Chondrocyte (in vitro differentiated cells): Measurements from ENCODE around the gene ATP13A3. TPM values are rescaled to one million over a fixed set of nuclear protein-coding genes. Genes with fewer than 3 reads are reported as not detected.

Experiments
- DNase-seq: peaks from one replicate; pipeline ENCODE4 v3.0.0; 2021; ENCODE audit warnings: mixed read lengths, low spot score
- H3K27ac Mint-ChIP-seq: one replicate; pipeline ENCODE4 v1.8.0; 2021; ENCODE audit warnings: mild to moderate bottlenecking, moderate library complexity, mixed read lengths; ENCODE audit not compliant: unreplicated experiment
- H3K27me3 Mint-ChIP-seq: 2 replicates; pipeline ENCODE4 v1.8.0; 2021; ENCODE audit warnings: low read depth, mixed read lengths
- H3K36me3 Mint-ChIP-seq: 2 replicates; pipeline ENCODE4 v1.8.0; 2021; ENCODE audit warnings: low read depth, mixed read lengths
- H3K4me1 Mint-ChIP-seq: 2 replicates; pipeline ENCODE4 v1.8.0; 2021; ENCODE audit warnings: low read depth, mild to moderate bottlenecking, mixed read lengths
- H3K4me3 Mint-ChIP-seq: one replicate; pipeline ENCODE4 v1.8.0; 2021; ENCODE audit warnings: mild to moderate bottlenecking, moderate library complexity, mixed read lengths; ENCODE audit not compliant: unreplicated experiment
- H3K9me3 Mint-ChIP-seq: 2 replicates; pipeline ENCODE4 v1.8.0; 2021; ENCODE audit warnings: low read depth, mixed read lengths
- total RNA-seq: library from RNA; stranded (reverse); gene quantifications from 3 replicates; pipeline ENCODE4 v1.2.1, GENCODE V29; 2021
- TF ChIP-seq, protein P1 (sequence below): fragments of 200-600 bp; sonication (generic); IDR thresholded peaks from 2 replicates; pipeline ENCODE4 v1.5.0; 2021; ENCODE audit warnings: antibody characterized with exemption, mild to moderate bottlenecking, moderate library complexity

ATP13A3 gene
- total RNA-seq, 1 donor from 2014 or later = 87.7 TPM

DNA sequence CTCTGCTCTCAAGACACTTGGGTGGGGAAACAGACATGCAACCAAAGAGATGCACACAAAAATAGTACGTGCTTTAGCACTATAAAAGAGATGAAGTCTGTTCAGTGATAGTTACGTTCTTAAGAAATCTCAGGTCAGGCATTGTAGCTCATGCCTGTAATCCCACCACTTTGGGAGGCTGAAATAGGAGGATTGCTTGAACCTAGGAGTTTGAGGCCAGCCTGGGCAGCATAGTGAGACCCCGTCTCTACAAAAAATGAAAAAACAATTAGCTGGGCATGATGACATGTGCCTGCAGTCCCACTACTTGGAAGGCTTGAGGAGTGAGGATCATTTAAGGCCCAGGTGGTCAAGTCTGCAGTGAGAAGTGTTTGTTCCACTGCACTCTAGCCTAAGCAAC, 52.3 kb downstream of the ATP13A3 start:
- Mint-ChIP-seq H3K4me1 (peaks cover 2% of the 10 kb centered on the region), H3K27ac (no peak overlapping the region), H3K4me3 (no peak overlapping the region), H3K27me3 (no peaks in the 10 kb centered on the region), H3K9me3 (no peaks in the 10 kb centered on the region), H3K36me3 (peaks cover 34% of the 10 kb centered on the region)
- no peak for DNase-seq
- TF ChIP-seq, protein P1, sequence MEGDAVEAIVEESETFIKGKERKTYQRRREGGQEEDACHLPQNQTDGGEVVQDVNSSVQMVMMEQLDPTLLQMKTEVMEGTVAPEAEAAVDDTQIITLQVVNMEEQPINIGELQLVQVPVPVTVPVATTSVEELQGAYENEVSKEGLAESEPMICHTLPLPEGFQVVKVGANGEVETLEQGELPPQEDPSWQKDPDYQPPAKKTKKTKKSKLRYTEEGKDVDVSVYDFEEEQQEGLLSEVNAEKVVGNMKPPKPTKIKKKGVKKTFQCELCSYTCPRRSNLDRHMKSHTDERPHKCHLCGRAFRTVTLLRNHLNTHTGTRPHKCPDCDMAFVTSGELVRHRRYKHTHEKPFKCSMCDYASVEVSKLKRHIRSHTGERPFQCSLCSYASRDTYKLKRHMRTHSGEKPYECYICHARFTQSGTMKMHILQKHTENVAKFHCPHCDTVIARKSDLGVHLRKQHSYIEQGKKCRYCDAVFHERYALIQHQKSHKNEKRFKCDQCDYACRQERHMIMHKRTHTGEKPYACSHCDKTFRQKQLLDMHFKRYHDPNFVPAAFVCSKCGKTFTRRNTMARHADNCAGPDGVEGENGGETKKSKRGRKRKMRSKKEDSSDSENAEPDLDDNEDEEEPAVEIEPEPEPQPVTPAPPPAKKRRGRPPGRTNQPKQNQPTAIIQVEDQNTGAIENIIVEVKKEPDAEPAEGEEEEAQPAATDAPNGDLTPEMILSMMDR = no peak

DNA sequence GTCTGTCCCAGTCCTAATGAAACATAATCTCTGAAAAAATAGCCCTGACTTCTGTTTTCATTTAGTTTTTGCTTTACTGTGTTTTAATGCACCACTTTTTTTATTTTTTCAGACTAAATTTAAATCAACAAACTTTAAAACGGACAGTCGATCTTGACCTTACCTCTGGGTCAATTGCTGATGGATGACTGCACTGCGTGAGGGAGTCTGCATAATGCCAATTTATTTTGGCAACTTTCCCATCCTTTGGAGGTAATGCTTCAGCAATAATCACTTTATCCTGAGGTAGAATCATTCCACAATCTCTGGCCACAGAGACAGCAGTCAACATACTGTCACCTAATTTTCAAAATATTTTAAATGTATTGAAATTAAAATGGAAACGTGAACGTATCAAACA, 55.2 kb downstream of the ATP13A3 start:
- no peak overlapping the region for H3K27ac Mint-ChIP-seq
- no peak for DNase-seq
- peaks cover 32% of the 10 kb centered on the region for H3K36me3 Mint-ChIP-seq
- no peaks in the 10 kb centered on the region for H3K9me3 Mint-ChIP-seq
- no peaks in the 10 kb centered on the region for H3K27me3 Mint-ChIP-seq
- TF ChIP-seq, protein P1 = no peak
- peaks cover 2% of the 10 kb centered on the region for H3K4me1 Mint-ChIP-seq
- no peak overlapping the region for H3K4me3 Mint-ChIP-seq

DNA sequence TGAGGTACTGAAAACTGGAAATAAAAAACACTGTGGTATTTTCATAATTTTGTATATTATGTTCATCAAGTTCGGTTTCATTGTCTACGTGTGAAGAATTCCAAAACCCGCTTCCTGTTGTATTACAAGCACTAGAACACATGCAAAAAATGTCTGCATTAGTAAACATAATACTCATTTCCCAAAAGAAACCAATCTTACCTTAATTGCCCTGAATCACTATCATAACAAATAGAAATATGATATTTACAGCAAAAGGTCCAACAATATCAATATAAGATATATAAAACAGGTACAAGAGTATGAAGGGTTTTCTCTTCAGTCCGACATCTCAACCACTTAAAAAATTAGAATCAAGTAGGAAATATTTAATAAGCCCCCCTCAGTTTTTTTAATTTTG, 61.4 kb downstream of the ATP13A3 start:
- TF ChIP-seq, protein P1 = no peak
- Mint-ChIP-seq H3K4me1 (peaks cover 11% of the 10 kb centered on the region), H3K9me3 (no peaks in the 10 kb centered on the region), H3K4me3 (no peak overlapping the region), H3K36me3 (peaks cover 22% of the 10 kb centered on the region), H3K27me3 (no peaks in the 10 kb centered on the region), H3K27ac (no peak overlapping the region)
- no peak for DNase-seq

DNA sequence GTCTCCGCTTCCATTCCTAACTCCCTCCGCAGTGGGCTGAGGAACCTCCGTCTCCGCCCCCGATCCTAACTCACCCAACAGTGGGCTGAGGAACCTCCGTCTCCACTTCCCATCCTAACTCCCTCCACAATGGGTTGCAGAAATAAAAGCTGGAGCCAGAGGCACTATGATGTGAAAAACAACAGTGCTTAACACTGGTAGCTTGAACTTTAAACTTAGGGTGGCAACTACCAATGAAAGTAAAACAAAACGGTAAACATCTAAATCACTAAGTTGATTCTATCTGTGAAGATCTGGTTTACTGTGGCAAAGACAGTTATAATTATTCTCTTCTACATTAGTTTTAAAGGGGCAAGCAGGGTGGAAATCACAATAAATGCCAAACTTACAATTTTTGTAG, 61.8 kb downstream of the ATP13A3 start:
- Mint-ChIP-seq H3K9me3 (no peaks in the 10 kb centered on the region), H3K36me3 (peaks cover 22% of the 10 kb centered on the region), H3K27ac (no peak overlapping the region), H3K4me1 (peaks cover 11% of the 10 kb centered on the region), H3K4me3 (no peak overlapping the region), H3K27me3 (no peaks in the 10 kb centered on the region)
- DNase-seq = no peak
- TF ChIP-seq, protein P1 = no peak

DNA sequence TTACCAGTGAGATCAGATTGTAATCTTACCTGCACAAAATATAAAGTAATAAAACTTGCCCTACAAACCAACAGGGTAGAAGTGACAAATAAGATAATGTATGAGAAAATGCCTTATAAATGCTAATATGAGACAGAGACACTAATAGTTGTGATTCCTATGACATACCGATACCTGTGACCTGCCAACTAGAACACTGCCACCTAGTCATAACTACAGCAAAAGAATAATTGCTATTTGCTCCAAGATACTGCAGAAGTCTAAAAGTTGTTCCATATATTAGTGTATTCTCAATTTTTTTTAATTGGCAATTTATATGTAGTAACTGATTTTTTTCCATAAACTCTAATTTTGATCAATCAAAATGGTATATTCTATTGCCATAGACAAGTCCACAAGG, 62.4 kb downstream of the ATP13A3 start:
- Mint-ChIP-seq H3K4me1 (peaks cover 11% of the 10 kb centered on the region), H3K4me3 (no peak overlapping the region), H3K36me3 (peaks cover 18% of the 10 kb centered on the region), H3K27ac (no peak overlapping the region), H3K9me3 (no peaks in the 10 kb centered on the region), H3K27me3 (no peaks in the 10 kb centered on the region)
- no peak for DNase-seq
- TF ChIP-seq, protein P1 = no peak
